ENCODE results near the gene HOXB7. TPM values are rescaled to one million over a fixed set of nuclear protein-coding genes. Genes with fewer than 3 reads are reported as not detected.

Gene HOXB7
- total and polyA plus RNA-seq, 2 of the 13 experiments (the other 11 are each of a cell fraction or from before 2014, with no cell fraction given) = 0.04 TPM; not detected in 1

DNA sequence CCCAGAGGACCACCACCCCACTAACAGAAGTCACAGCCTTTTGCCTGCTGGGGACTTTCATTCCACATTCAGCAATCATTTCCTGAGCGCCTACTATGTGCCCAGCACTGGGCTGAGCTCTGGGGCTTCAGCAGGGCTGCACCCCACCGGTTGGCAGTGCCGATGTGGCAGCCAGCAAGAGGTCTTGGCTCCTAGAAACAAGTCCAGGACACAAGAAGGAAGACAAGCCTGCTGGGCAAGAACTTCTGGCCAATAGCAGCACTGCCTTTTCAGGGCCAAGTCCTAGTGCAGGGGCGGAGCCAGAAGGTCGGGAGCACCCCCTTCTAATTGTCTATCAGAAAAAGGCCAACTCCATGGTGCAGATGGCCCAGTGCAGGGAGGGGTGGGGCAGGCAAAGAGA, 28.3 kb upstream of the HOXB7 start:
- 0 out of 2 replicates have a peak, but pooled peaks cover 4% of the 10 kb centered on the region for H3K4me1 ChIP-seq (ENCODE audit: insufficient read depth, low read length)
- no peaks in the 10 kb centered on the region for H4K20me1 ChIP-seq (ENCODE audit: insufficient read depth, low read length)
- CTCF ChIA-PET (ENCODE audit: low intra/inter-chr PET ratio, low total read pairs) = no interaction called here
- H3K9ac ChIP-seq (ENCODE audit: insufficient read depth, low read depth, low read length) = no peak overlapping the region
- no TSS peak for BruUV-seq (replicated peaks)
- intact Hi-C loops (cut with micrococcal nuclease; ENCODE audit: unreplicated experiment) (no loop called here), in situ Hi-C loops (cut with HindIII; ENCODE audit: extremely low pct_ligation_motif_present, low pct_unique_long_range_greater_than_20kb) (no loop called here)
- H3K79me2 ChIP-seq (ENCODE audit: insufficient read depth, low read length) = no peaks in the 10 kb centered on the region
- no peaks in the 10 kb centered on the region for H3K9me3 ChIP-seq (ENCODE audit: low read length)
- no peak for FAIRE-seq
- H3K27ac ChIP-seq (ENCODE audit: extremely low read length, insufficient read depth, low read length) = no peak overlapping the region
- WGBS (ENCODE audit: low lambda C conversion rate) = 0% methylated on average over 5 of the region's 5 CpGs
- POLR2A ChIA-PET = no interaction called here
- no peaks in the 10 kb centered on the region for H3K36me3 ChIP-seq (replicated peaks in 1 of 2; ENCODE audit: control insufficient read depth in 1 of 2, insufficient read depth in 2 of 2, low read length in 2 of 2)
- DNase-seq (ENCODE audit: low spot score) = no peak
- TF ChIP-seq SNRNP70 (IDR thresholded peaks at IDR 0.05; ENCODE audit: low read depth, low read length) (no peak), MED13 (CRISPR knock-in tag; IDR thresholded peaks at IDR 0.05) (no peak), TAF1 (CRISPR knock-in tag; IDR thresholded peaks at IDR 0.05) (no peak), GPN1 (CRISPR knock-in tag; IDR thresholded peaks at IDR 0.05; ENCODE audit: borderline replicate concordance) (no peak), NCOR1 (IDR thresholded peaks at IDR 0.05; ENCODE audit: borderline replicate concordance, low read length) (no peak), ZFP36 (IDR thresholded peaks at IDR 0.05; ENCODE audit: borderline replicate concordance, low read depth, low read length, partially characterized antibody) (no peak), SP140L (CRISPR knock-in tag; IDR thresholded peaks at IDR 0.05; ENCODE audit: borderline replicate concordance) (no peak), ARID3A (IDR thresholded peaks at IDR 0.05; ENCODE audit: low read depth, low read length) (no peak), ZNF383 (CRISPR knock-in tag; IDR thresholded peaks at IDR 0.05; ENCODE audit: borderline replicate concordance) (no peak), ARHGAP35 (CRISPR knock-in tag; IDR thresholded peaks at IDR 0.05; ENCODE audit: borderline replicate concordance) (no peak), POLR2G (IDR thresholded peaks at IDR 0.05; ENCODE audit: low read depth, low read length) (no peak), ATF7 (IDR thresholded peaks at IDR 0.05) (no peak), ATF7 (CRISPR knock-in tag; IDR thresholded peaks at IDR 0.05) (no peak), FOXK1 (CRISPR knock-in tag; IDR thresholded peaks at IDR 0.05; ENCODE audit: borderline replicate concordance, low read depth) (no peak)
- TF ChIP-seq, protein P1, sequence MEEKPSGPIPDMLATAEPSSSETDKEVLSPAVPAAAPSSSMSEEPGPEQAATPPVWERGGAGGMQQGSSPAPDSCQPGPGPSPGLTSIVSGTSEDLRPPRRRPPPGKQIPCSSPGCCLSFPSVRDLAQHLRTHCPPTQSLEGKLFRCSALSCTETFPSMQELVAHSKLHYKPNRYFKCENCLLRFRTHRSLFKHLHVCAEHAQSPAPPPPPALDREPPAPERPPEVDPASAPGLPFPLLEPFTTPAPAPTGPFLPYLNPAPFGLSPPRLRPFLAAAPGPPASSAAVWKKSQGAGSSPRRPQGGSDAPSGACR (CRISPR knock-in tag; IDR thresholded peaks at IDR 0.05) = no peak
- TF ChIP-seq, protein P2, sequence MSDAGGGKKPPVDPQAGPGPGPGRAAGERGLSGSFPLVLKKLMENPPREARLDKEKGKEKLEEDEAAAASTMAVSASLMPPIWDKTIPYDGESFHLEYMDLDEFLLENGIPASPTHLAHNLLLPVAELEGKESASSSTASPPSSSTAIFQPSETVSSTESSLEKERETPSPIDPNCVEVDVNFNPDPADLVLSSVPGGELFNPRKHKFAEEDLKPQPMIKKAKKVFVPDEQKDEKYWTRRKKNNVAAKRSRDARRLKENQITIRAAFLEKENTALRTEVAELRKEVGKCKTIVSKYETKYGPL (CRISPR knock-in tag; IDR thresholded peaks at IDR 0.05) = no peak
- TF ChIP-seq, protein P3, sequence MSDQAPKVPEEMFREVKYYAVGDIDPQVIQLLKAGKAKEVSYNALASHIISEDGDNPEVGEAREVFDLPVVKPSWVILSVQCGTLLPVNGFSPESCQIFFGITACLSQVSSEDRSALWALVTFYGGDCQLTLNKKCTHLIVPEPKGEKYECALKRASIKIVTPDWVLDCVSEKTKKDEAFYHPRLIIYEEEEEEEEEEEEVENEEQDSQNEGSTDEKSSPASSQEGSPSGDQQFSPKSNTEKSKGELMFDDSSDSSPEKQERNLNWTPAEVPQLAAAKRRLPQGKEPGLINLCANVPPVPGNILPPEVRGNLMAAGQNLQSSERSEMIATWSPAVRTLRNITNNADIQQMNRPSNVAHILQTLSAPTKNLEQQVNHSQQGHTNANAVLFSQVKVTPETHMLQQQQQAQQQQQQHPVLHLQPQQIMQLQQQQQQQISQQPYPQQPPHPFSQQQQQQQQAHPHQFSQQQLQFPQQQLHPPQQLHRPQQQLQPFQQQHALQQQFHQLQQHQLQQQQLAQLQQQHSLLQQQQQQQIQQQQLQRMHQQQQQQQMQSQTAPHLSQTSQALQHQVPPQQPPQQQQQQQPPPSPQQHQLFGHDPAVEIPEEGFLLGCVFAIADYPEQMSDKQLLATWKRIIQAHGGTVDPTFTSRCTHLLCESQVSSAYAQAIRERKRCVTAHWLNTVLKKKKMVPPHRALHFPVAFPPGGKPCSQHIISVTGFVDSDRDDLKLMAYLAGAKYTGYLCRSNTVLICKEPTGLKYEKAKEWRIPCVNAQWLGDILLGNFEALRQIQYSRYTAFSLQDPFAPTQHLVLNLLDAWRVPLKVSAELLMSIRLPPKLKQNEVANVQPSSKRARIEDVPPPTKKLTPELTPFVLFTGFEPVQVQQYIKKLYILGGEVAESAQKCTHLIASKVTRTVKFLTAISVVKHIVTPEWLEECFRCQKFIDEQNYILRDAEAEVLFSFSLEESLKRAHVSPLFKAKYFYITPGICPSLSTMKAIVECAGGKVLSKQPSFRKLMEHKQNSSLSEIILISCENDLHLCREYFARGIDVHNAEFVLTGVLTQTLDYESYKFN (CRISPR knock-in tag; conservative IDR thresholded peaks at IDR 0.05) = no peak
- no peak for ATAC-seq
- no peak overlapping the region for H3K4me3 ChIP-seq (replicated peaks in 1 of 3; ENCODE audit: insufficient read depth in 1 of 3, low read depth in 2 of 3, low read length in 3 of 3)
- H3K4me2 ChIP-seq (ENCODE audit: low read depth, low read length) = no peak overlapping the region
- H3K27me3 ChIP-seq (ENCODE audit: control insufficient read depth in 1 of 2, insufficient read depth in 2 of 2, low read length in 2 of 2) = peaks cover 24 to 97% of the 10 kb centered on the region in 2 experiments
- no peak overlapping the region for H2AFZ ChIP-seq (ENCODE audit: low read length)

All from HepG2 (cell line).